ENCODE data around the gene SF3A1. TPM values are rescaled to one million over a fixed set of nuclear protein-coding genes. Genes with fewer than 3 reads are reported as not detected.

The SF3A1 gene
- total and polyA plus RNA-seq, 9 of the 15 experiments (the other 6 are each of a cell fraction or from before 2014, with no cell fraction given): 6.7 to 228 (median 13.0) TPM

DNA sequence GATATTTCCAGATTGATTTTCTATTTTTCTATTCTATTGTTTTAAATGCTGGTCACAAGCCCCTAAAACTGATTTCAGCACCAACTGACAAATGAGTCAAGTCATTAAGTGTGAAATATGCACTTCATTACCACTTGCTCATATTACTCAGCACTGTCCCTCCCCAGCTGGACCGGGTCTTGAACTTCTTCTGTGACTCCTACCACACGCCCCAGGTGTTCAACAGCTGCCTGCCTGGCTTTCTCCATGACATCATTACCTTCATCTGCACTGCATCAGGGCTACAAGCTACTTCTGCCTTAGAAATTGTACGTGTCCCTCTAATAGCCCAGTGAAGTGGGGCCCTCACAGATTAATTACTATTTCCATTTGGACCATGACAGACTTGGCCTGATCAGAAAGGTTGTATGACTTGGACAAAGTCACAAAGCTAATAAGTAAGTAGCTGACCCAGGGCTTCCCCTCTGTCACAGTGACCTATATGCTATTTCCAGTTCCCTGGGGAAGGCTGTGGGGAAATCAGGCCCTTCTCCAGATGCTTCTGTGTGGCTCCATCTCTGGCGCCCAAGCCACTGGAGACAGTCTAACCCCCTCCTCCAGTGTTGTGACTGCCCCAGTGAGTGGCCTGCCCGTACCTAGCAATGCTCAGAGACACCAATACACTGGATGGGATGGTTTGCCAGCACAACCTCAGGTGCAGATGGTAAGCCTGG, 48.0 kb downstream of the SF3A1 start (continued):
- TF ChIP-seq, protein P1, sequence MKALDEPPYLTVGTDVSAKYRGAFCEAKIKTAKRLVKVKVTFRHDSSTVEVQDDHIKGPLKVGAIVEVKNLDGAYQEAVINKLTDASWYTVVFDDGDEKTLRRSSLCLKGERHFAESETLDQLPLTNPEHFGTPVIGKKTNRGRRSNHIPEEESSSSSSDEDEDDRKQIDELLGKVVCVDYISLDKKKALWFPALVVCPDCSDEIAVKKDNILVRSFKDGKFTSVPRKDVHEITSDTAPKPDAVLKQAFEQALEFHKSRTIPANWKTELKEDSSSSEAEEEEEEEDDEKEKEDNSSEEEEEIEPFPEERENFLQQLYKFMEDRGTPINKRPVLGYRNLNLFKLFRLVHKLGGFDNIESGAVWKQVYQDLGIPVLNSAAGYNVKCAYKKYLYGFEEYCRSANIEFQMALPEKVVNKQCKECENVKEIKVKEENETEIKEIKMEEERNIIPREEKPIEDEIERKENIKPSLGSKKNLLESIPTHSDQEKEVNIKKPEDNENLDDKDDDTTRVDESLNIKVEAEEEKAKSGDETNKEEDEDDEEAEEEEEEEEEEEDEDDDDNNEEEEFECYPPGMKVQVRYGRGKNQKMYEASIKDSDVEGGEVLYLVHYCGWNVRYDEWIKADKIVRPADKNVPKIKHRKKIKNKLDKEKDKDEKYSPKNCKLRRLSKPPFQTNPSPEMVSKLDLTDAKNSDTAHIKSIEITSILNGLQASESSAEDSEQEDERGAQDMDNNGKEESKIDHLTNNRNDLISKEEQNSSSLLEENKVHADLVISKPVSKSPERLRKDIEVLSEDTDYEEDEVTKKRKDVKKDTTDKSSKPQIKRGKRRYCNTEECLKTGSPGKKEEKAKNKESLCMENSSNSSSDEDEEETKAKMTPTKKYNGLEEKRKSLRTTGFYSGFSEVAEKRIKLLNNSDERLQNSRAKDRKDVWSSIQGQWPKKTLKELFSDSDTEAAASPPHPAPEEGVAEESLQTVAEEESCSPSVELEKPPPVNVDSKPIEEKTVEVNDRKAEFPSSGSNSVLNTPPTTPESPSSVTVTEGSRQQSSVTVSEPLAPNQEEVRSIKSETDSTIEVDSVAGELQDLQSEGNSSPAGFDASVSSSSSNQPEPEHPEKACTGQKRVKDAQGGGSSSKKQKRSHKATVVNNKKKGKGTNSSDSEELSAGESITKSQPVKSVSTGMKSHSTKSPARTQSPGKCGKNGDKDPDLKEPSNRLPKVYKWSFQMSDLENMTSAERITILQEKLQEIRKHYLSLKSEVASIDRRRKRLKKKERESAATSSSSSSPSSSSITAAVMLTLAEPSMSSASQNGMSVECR (CRISPR knock-in tag; IDR thresholded peaks at IDR 0.05): no peak
- TF ChIP-seq DACH1 (IDR thresholded peaks at IDR 0.05; ENCODE audit: partially characterized antibody) (peak; percentile 36), PTRF (tag; IDR thresholded peaks at IDR 0.05) (no peak), CBFA2T2 (conservative IDR thresholded peaks at IDR 0.05) (peak; percentile 59), ATF7 (IDR thresholded peaks at IDR 0.05) (peak; percentile 29; the same call in 1 of the 2 replicates), TAF9B (IDR thresholded peaks at IDR 0.05; ENCODE audit: partially characterized antibody) (peak; percentile 66), CBFA2T3 (IDR thresholded peaks at IDR 0.05) (peak; percentile 41)
- TF ChIP-seq, protein P2, sequence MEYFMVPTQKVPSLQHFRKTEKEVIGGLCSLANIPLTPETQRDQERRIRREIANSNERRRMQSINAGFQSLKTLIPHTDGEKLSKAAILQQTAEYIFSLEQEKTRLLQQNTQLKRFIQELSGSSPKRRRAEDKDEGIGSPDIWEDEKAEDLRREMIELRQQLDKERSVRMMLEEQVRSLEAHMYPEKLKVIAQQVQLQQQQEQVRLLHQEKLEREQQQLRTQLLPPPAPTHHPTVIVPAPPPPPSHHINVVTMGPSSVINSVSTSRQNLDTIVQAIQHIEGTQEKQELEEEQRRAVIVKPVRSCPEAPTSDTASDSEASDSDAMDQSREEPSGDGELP (CRISPR knock-in tag; IDR thresholded peaks at IDR 0.05; ENCODE audit: borderline replicate concordance): peak; percentile 52; the same call in 1 of the 2 replicates

Measured in K562 (cell line).